HG03575 (cell line): ENCODE measurements around the gene PARD3B.

Experiments
- ATAC-seq: cut with Tn5 transposase; IDR thresholded peaks from one replicate; pipeline ENCODE4 v1.9.1; 2021; ENCODE audit not compliant: unreplicated experiment, insufficient number of reproducible peaks, low FRiP score; ENCODE audit errors: extremely low read depth

Gene PARD3B

GRCh38 chr2:205496370-205496769, 951.1 kb downstream of the PARD3B start:
- no peak for ATAC-seq

GRCh38 chr2:205496772-205497171, 951.5 kb downstream of the PARD3B start:
- no peak for ATAC-seq

DNA sequence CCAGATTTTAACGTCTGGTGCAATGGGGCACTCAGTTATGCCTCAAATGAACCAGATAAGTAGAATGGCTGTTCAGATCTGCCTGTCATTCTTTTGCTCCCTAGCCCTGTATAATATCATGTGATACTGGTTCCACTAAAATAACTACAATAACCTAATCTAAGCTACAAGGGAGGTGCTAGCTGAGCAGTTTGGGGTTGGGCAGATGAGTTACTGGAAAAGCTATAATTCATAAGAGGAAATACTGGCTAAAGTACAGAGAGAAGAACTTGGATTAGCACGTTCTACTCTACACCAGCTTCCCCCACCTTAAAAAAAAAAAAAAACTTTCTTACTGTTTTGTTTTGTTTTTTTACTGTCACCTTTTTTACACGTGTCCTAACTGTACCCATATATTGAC, 953.7 kb downstream of the PARD3B start:
- ATAC-seq = no peak

DNA sequence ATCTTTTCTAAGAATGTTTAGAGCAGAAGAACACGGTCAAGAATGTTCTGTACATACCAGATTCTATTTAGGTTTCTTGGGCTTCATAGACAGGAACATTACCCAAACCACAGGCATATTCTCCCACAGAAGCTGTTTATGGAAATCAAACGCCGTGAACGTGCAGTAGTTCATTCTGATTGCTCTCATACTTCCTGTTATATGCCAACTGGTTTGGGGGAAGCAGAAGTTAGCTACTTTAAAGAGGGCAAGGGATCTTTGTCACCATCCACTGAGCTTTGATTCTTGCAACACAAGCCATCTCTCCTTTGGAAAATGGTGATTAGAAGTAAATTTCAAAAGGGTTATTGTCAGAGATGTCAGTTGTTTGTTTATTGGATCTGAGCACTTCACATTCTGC, 954.8 kb downstream of the PARD3B start:
- no peak for ATAC-seq

DNA sequence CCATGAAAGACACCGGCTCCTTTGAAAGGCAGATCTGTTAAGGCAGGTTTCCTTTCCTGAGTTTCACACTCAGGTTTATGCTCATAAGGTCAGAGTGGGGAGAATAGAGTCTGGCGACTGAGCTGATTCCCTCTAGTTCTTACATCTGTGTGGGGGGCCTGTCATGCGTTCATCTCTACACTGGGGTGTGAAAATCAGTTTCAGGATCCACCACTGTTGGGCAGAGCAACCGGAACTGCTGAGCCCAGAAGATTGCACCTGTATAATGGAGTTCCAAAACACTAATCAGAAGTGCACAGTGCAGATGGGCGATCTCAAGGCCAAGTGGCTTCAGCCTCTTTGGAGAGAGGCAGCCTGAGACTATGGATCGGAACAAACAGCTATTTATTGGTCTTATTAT, 955.7 kb downstream of the PARD3B start:
- ATAC-seq = no peak

GRCh38 chr2:205501826-205502225, 956.6 kb downstream of the PARD3B start:
- no peak for ATAC-seq

GRCh38 chr2:205505371-205505770, 960.1 kb downstream of the PARD3B start:
- no peak for ATAC-seq

GRCh38 chr2:205509655-205510054, 964.4 kb downstream of the PARD3B start:
- no peak for ATAC-seq

- ATAC-seq = no peak
Measured at GRCh38 chr2:205510345-205510744, 965.1 kb downstream of the PARD3B start.

GRCh38 chr2:205511221-205511620, 965.9 kb downstream of the PARD3B start:
- ATAC-seq = no peak

DNA sequence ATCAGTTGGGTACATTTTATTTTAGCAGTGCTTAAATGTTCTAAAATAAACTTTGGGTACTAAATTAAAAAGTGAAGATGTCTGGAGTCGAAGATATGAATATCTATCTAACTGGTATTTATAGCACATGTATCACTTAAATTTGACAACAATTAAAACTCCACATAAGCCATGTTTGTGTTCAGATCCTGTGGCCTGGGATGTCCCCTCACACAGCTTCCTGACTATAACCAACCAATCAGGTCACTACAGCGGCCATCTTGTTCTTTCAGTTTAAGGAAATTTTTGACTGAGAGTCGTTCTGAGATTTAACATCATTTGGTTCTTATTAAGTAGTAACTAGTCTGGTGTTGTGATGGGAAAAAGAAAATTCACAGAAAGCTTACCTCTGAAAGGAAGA, 966.4 kb downstream of the PARD3B start:
- no peak for ATAC-seq

GRCh38 chr2:205520311-205520710, 975.0 kb downstream of the PARD3B start:
- no peak for ATAC-seq

DNA sequence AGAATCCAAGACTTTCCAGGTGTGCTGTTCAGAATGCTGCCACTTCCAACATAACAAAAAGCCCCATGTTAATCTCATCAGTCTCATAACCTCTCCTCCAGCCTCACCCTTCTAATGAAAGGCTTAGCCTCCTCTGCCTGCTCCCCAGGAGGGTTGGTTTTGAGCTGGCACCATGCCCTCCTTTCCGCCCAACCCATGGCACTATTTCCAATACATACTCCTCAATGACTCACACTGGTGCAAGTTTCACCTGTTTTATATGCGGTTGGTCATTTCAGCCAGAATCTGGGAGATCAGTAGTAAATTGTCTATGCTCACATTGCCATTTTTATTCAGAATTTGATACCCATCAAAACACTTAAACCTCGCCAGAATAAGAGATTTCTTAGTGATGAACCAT, 979.4 kb downstream of the PARD3B start:
- ATAC-seq = no peak

- no peak for ATAC-seq
Measured at GRCh38 chr2:205527801-205528200, 982.5 kb downstream of the PARD3B start.

DNA sequence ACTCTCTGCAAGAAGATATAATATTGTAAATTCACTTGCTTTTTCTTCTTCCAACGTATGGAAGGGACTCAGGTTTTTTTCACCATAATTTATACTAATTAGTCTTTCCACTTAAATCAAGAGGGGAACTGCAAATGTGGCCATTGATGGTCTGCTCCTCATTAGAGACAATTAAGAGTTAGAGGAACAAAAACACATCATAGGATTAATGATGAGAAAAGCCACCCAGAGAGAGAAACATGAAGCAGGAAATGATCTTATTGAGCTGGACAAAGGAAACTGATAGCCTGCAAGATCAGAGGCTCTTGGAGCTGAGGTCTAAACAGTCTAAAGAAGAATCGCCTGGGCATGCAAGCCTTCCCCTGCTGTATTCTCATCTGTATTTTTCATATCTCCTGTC, 985.8 kb downstream of the PARD3B start:
- ATAC-seq = no peak

- no peak for ATAC-seq
Measured at GRCh38 chr2:205531489-205532148, 986.3 kb downstream of the PARD3B start.

DNA sequence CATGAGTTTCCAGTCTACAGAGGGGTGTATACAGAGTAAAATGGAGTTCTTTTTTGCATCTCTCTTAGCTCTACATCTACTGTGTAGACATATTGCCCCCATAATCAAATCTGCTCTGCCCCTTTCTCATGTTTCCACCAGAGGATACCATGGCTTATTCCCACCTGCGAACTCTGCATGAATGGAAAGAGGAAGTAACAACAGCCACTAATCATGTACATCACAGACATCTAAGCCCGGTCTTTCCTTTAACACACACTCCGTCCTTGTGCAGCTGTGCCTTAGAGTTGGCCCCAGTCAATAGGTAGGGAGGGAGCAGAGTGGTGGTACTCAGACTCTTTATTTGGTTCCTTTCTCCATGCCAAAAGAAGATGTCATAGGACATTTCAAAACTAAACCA, 989.7 kb downstream of the PARD3B start:
- no peak for ATAC-seq

DNA sequence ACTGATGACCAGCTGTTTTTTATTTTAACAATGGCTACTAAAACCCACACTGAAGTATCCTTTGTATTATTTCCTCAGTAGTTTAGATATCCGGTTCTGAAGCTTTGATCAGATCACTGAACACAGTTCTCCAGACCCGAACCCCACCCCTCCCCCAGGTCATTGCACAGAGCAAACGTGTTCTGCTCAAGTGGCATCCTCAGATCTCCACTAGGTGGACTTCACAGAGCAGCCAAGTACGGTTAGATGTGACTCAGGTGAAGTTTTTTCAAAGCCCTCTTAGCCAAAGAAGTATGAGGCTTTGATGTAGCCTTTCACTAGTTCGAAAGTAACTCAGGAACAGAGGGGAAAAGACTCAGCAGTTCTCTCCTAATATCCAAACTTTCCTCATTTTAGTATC, 994.3 kb downstream of the PARD3B start:
- ATAC-seq = no peak

GRCh38 chr2:205540036-205540435, 994.8 kb downstream of the PARD3B start:
- ATAC-seq = no peak

- no peak for ATAC-seq
Measured at GRCh38 chr2:205543262-205543843, 998.1 kb downstream of the PARD3B start.
